ENCODE measurements around the gene MORF4L2. TPM values are rescaled to one million over a fixed set of nuclear protein-coding genes. Genes with fewer than 3 reads are reported as not detected.

Gene MORF4L2
- total and polyA plus RNA-seq, 2 donors (not counting 1 experiment from before 2014, with no cell fraction given): 69.3 to 103 TPM

DNA sequence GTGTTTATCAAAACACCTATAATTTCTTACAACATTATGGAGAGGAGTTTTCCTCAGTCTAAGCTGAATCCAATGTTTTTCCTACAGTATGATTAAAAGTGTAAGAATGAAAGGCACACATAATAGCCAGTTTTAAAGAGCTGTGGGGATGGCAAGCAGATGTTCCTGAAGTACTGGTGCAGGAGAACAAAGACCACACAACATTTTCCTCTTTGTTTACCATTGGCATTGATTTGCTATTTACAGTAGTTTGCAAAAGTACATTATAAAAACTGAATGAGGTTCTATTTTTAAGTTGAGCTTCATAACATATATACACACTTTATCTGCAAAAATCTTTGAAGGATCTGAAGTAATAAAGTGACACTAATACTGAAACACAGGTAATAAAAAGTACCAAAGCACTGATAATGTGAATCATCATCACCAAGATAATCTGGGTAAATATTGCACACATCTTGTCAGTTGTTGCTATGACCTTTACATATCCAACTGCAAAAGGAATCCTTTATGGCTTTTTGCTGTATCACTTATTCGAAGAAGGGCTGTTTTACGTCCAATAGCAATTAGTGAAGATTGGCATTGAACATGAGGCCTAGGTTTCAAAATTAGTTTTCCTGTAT lies 35.2 kb downstream of the MORF4L2 start:
- ATAC-seq (ENCODE audit: low read depth) (no peak), DNase-seq (no peak)
- no peak overlapping the region for H3K9ac ChIP-seq (ENCODE audit: low read length)
- H3K4me1 ChIP-seq (ENCODE audit: control insufficient read depth in 2 of 2, insufficient read depth in 2 of 2, low read length in 2 of 2): no peaks in the 10 kb centered on the region
- Mint-ChIP-seq H3K27ac (no peak overlapping the region), H3K27me3 (peaks cover 1% of the 10 kb centered on the region), H3K4me3 (no peak overlapping the region), H3K4me1 (no peaks in the 10 kb centered on the region), H3K9me3 (ENCODE audit: insufficient read depth) (no peaks in the 10 kb centered on the region)
- ChIA-PET POLR2A (interaction anchor here (0.6 kb wide), 1 partner anchor 20 kb away, joined by 8 read pairs; no protein-coding TSS in a partner anchor), CTCF (no interaction called here)
- TF ChIP-seq, protein P1, sequence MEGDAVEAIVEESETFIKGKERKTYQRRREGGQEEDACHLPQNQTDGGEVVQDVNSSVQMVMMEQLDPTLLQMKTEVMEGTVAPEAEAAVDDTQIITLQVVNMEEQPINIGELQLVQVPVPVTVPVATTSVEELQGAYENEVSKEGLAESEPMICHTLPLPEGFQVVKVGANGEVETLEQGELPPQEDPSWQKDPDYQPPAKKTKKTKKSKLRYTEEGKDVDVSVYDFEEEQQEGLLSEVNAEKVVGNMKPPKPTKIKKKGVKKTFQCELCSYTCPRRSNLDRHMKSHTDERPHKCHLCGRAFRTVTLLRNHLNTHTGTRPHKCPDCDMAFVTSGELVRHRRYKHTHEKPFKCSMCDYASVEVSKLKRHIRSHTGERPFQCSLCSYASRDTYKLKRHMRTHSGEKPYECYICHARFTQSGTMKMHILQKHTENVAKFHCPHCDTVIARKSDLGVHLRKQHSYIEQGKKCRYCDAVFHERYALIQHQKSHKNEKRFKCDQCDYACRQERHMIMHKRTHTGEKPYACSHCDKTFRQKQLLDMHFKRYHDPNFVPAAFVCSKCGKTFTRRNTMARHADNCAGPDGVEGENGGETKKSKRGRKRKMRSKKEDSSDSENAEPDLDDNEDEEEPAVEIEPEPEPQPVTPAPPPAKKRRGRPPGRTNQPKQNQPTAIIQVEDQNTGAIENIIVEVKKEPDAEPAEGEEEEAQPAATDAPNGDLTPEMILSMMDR (IDR thresholded peaks at IDR 0.05): no peak
- TF ChIP-seq EZH2 (IDR thresholded peaks at IDR 0.05; ENCODE audit: borderline replicate concordance, insufficient read depth, low read depth, low read length, poor library complexity, severe bottlenecking): no peak
- no peaks in the 10 kb centered on the region for H3K9me3 ChIP-seq (ENCODE audit: control extremely low read depth in 1 of 3, control insufficient read depth in 2 of 3, insufficient read depth in 1 of 3, low read length in 2 of 3)
- H3K36me3 ChIP-seq (replicated peaks in 1 of 2; ENCODE audit: control extremely low read depth in 1 of 2, control insufficient read depth in 1 of 2, extremely low read depth in 1 of 2, insufficient read depth in 2 of 2, low read length in 1 of 2): no peaks in the 10 kb centered on the region
- no peaks in the 10 kb centered on the region for H3K79me2 ChIP-seq (ENCODE audit: control insufficient read depth, insufficient read depth, low read length)
- no peaks in the 10 kb centered on the region for H3K27me3 ChIP-seq (replicated peaks in 1 of 4; ENCODE audit: control extremely low read depth in 1 of 4, control insufficient read depth in 3 of 4, insufficient read depth in 4 of 4, low read length in 3 of 4)
- no peak overlapping the region for H3K4me2 ChIP-seq (replicated peaks; ENCODE audit: low read depth, low read length, poor library complexity, severe bottlenecking)
- no peak overlapping the region for H3K27ac ChIP-seq (ENCODE audit: low read length in 2 of 2)
- WGBS (ENCODE audit: insufficient coverage): no CpG with 5 or more reads among the region's 2 CpGs
- H3K4me3 ChIP-seq (ENCODE audit: control extremely low read depth in 1 of 5, extremely low read depth in 1 of 5, insufficient read depth in 1 of 5, low read depth in 2 of 5, low read length in 4 of 5): no peak overlapping the region
- H4K20me1 ChIP-seq (ENCODE audit: control insufficient read depth, insufficient read depth, low read length, poor library complexity, severe bottlenecking): no peaks in the 10 kb centered on the region
- no peak overlapping the region for H2AFZ ChIP-seq (ENCODE audit: insufficient read depth, low read depth, low read length, poor library complexity, severe bottlenecking)
- intact Hi-C loops (cut with micrococcal nuclease): no loop called here

DNA sequence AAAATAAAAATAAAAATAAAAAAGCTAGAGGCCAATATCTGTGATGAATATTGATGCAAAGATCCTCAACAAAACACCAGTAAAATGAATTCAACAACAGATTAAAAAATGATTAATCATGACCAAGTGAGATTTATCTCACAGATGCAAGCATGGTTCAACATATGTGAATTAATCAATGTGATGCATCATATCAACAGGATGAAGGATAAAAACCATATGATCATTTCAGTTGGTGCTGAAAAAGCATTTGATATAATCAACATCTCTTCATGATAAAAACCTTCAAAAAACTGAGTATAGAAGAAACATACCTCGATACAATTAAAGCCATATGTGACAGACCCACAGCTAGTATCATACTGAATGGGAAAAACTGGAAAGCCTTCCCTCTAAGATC lies 38.9 kb downstream of the MORF4L2 start:
- H3K4me1 ChIP-seq (ENCODE audit: control insufficient read depth in 2 of 2, insufficient read depth in 2 of 2, low read length in 2 of 2): no peaks in the 10 kb centered on the region
- H3K4me1 Mint-ChIP-seq: no peaks in the 10 kb centered on the region
- H3K9me3 Mint-ChIP-seq (ENCODE audit: insufficient read depth): no peaks in the 10 kb centered on the region
- H2AFZ ChIP-seq (ENCODE audit: insufficient read depth, low read depth, low read length, poor library complexity, severe bottlenecking): no peak overlapping the region
- ATAC-seq (ENCODE audit: low read depth): no peak
- WGBS (ENCODE audit: insufficient coverage): no CpG with 5 or more reads among the region's 1 CpG
- intact Hi-C loops (cut with micrococcal nuclease): no loop called here
- no peak overlapping the region for H3K27ac Mint-ChIP-seq
- no peaks in the 10 kb centered on the region for H4K20me1 ChIP-seq (ENCODE audit: control insufficient read depth, insufficient read depth, low read length, poor library complexity, severe bottlenecking)
- H3K9ac ChIP-seq (ENCODE audit: low read length): no peak overlapping the region
- peaks cover 0 to 4% (median 2%) of the 10 kb centered on the region in 4 experiments for H3K27me3 ChIP-seq (replicated peaks in 1 of 4; ENCODE audit: control extremely low read depth in 1 of 4, control insufficient read depth in 3 of 4, insufficient read depth in 4 of 4, low read length in 3 of 4)
- no peak for DNase-seq
- no peaks in the 10 kb centered on the region for H3K9me3 ChIP-seq (ENCODE audit: control extremely low read depth in 1 of 3, control insufficient read depth in 2 of 3, insufficient read depth in 1 of 3, low read length in 2 of 3)
- CTCF ChIA-PET: no interaction called here
- no peak overlapping the region for H3K4me3 Mint-ChIP-seq
- H3K79me2 ChIP-seq (ENCODE audit: control insufficient read depth, insufficient read depth, low read length): no peaks in the 10 kb centered on the region
- H3K27me3 Mint-ChIP-seq: peaks cover 17% of the 10 kb centered on the region
- no peaks in the 10 kb centered on the region for H3K36me3 ChIP-seq (replicated peaks in 1 of 2; ENCODE audit: control extremely low read depth in 1 of 2, control insufficient read depth in 1 of 2, extremely low read depth in 1 of 2, insufficient read depth in 2 of 2, low read length in 1 of 2)
- no peak overlapping the region for H3K27ac ChIP-seq (ENCODE audit: low read length in 2 of 2)
- TF ChIP-seq EZH2 (IDR thresholded peaks at IDR 0.05; ENCODE audit: borderline replicate concordance, insufficient read depth, low read depth, low read length, poor library complexity, severe bottlenecking): no peak
- TF ChIP-seq, protein P1 (IDR thresholded peaks at IDR 0.05): no peak
- no peak overlapping the region for H3K4me2 ChIP-seq (replicated peaks; ENCODE audit: low read depth, low read length, poor library complexity, severe bottlenecking)
- POLR2A ChIA-PET: no interaction called here
- H3K4me3 ChIP-seq (ENCODE audit: control extremely low read depth in 1 of 5, extremely low read depth in 1 of 5, insufficient read depth in 1 of 5, low read depth in 2 of 5, low read length in 4 of 5): no peak overlapping the region
